B cell (primary cell): ENCODE data around the gene COX20. TPM values are rescaled to one million over a fixed set of nuclear protein-coding genes. Genes with fewer than 3 reads are reported as not detected.

ENCODE experiments used
- ATAC-seq: fragments of 200-7000 bp; cut with Tn5 transposase; one replicate; pipeline ENCODE4 v1.10.0; 2021; ENCODE audit warnings: low read depth, mild to moderate bottlenecking, moderate number of reproducible peaks, moderate library complexity
- CTCF ChIA-PET: fragments of 350-600 bp; sonication (Branson Sonifier 250); formaldehyde crosslinking; loops from one replicate; lab custom pipeline; 2021; ENCODE audit warnings: antibody characterized with exemption, inconsistent platforms; lab: Charles Lee
- POLR2A ChIA-PET: fragments of 350-600 bp; sonication (Branson Sonifier 250); formaldehyde crosslinking; loops from one replicate; lab custom pipeline; 2021; ENCODE audit warnings: antibody characterized with exemption; lab: Charles Lee
- DNase-seq: peaks from one replicate; pipeline ENCODE4 v3.0.0; 2013
- H2AFZ ChIP-seq: 2 replicates; pipeline ENCODE4 v1.6.1; 2012; ENCODE audit warnings: mild to moderate bottlenecking, low read depth, low read length; ENCODE audit not compliant: insufficient read depth, poor library complexity, severe bottlenecking
- H3K27ac ChIP-seq, 2 donors: 1 replicate in 1 of 2; 2 replicates in 1 of 2; pipeline ENCODE4 v1.5.1; 2012 to 2013; ENCODE audit warnings: low read length in 2 of 2, mild to moderate bottlenecking in 2 of 2, moderate library complexity in 1 of 2
- H3K27me3 ChIP-seq, 4 experiments: fragments of 200-600 bp in 1 of 4; sonication (generic) in 1 of 4; replicated peaks in 1 of 4; 1 replicate in 2 of 4; 2 replicates in 2 of 4; pipeline versions ENCODE4 v1.6.1 to v1.7.0; 2013 to 2016; ENCODE audit warnings: low read length in 3 of 4, mild to moderate bottlenecking in 2 of 4, mixed read lengths in 1 of 4, moderate library complexity in 1 of 4; ENCODE audit not compliant: insufficient read depth in 4 of 4, control insufficient read depth in 3 of 4; ENCODE audit errors: control extremely low read depth in 1 of 4
- H3K36me3 ChIP-seq, 2 experiments: replicated peaks in 1 of 2; 1 replicate in 1 of 2; 2 replicates in 1 of 2; pipeline versions ENCODE4 v1.6.1 to v1.7.1; 2013; ENCODE audit warnings: low read length in 1 of 2; ENCODE audit not compliant: insufficient read depth in 2 of 2, control insufficient read depth in 1 of 2; ENCODE audit errors: control extremely low read depth in 1 of 2, extremely low read depth in 1 of 2
- H3K4me1 ChIP-seq, 2 donors: fragments of 200-600 bp in 1 of 2; sonication (generic) in 1 of 2; 1 replicate in 1 of 2; 2 replicates in 1 of 2; pipeline versions ENCODE4 v1.5.1 to v1.6.1; 2013 to 2017; ENCODE audit warnings: low read length in 2 of 2; ENCODE audit not compliant: control insufficient read depth in 2 of 2, insufficient read depth in 2 of 2
- H3K4me2 ChIP-seq: replicated peaks from 2 replicates; pipeline ENCODE3; 2012; ENCODE audit warnings: mild to moderate bottlenecking, low read depth, low read length; ENCODE audit not compliant: poor library complexity, severe bottlenecking
- H3K4me3 ChIP-seq, 5 experiments: fragments of 200-600 bp in 1 of 5; sonication (generic) in 1 of 5; 1 replicate in 3 of 5; 2 replicates in 2 of 5; pipeline versions ENCODE4 v1.5.1 to v1.7.0; 2011 to 2016; ENCODE audit warnings: low read length in 4 of 5, mild to moderate bottlenecking in 4 of 5, low read depth in 2 of 5, control low read depth in 1 of 5, moderate library complexity in 1 of 5; ENCODE audit not compliant: insufficient read depth in 1 of 5; ENCODE audit errors: control extremely low read depth in 1 of 5, extremely low read depth in 1 of 5
- H3K79me2 ChIP-seq: fragments of 200-600 bp; sonication (generic); one replicate; pipeline ENCODE4 v1.6.0; 2016; ENCODE audit warnings: low read length; ENCODE audit not compliant: control insufficient read depth, insufficient read depth
- H3K9ac ChIP-seq: fragments of 200-600 bp; sonication (generic); 2 replicates; pipeline ENCODE4 v1.6.1; 2017; ENCODE audit warnings: mild to moderate bottlenecking, low read length, moderate library complexity
- H3K9me3 ChIP-seq, 3 donors: one replicate each; pipeline versions ENCODE4 v1.6.1 to v1.7.1; 2013; ENCODE audit warnings: low read length in 2 of 3; ENCODE audit not compliant: control insufficient read depth in 2 of 3, insufficient read depth in 1 of 3; ENCODE audit errors: control extremely low read depth in 1 of 3
- H4K20me1 ChIP-seq: 2 replicates; pipeline ENCODE4 v1.6.0; 2012; ENCODE audit warnings: mild to moderate bottlenecking, low read length; ENCODE audit not compliant: insufficient read depth, control insufficient read depth, poor library complexity, severe bottlenecking
- H3K27ac Mint-ChIP-seq: one replicate; pipeline ENCODE4 v1.8.0; 2021; ENCODE audit warnings: mixed read lengths
- H3K27me3 Mint-ChIP-seq: one replicate; pipeline ENCODE4 v1.8.0; 2021; ENCODE audit warnings: mixed read lengths
- H3K4me1 Mint-ChIP-seq: one replicate; pipeline ENCODE4 v1.8.0; 2021; ENCODE audit warnings: mixed read lengths
- H3K4me3 Mint-ChIP-seq: one replicate; pipeline ENCODE4 v1.8.0; 2021; ENCODE audit warnings: mixed read lengths
- H3K9me3 Mint-ChIP-seq: one replicate; pipeline ENCODE4 v1.8.0; 2022; ENCODE audit warnings: mixed read lengths; ENCODE audit not compliant: insufficient read depth
- EZH2 ChIP-seq: IDR thresholded peaks from 2 replicates; pipeline ENCODE4 v1.6.1; 2012; ENCODE audit warnings: borderline replicate concordance, low read depth, mild to moderate bottlenecking, moderate library complexity, low read length; ENCODE audit not compliant: insufficient read depth, poor library complexity, severe bottlenecking
- WGBS: methylation state at CpG from one replicate; pipeline ENCODE4 v1.1.5; 2013; ENCODE audit warnings: missing lambda C conversion rate; ENCODE audit not compliant: insufficient coverage; 5-methylcytosine and 5-hydroxymethylcytosine counted together
- intact Hi-C: fragments of 100-400 bp; cut with micrococcal nuclease; formaldehyde crosslinking; loops from one replicate; pipeline ENCODE4 v1.10.0; 2022
- polyA plus RNA-seq: library from polyadenylated mRNA; depleted of rRNA; stranded (reverse); fragments of >200 nt; gene quantifications from 2 replicates; pipeline ENCODE4 v1.2.3, GENCODE V29; 2012
- total RNA-seq, 2 donors: library from RNA; stranded (reverse); fragments of 120-200 nt in 1 of 2; gene quantifications; 1 replicate in 1 of 2; 2 replicates in 1 of 2; pipeline versions ENCODE4 v1.2.3 to v1.2.4, GENCODE V29; 2013 to 2022
- TF ChIP-seq, protein P1 (sequence below): fragments of 200-600 bp; IDR thresholded peaks from one replicate; pipeline ENCODE4 v1.8.0; 2022; ENCODE audit warnings: antibody characterized with exemption, mild to moderate bottlenecking

The COX20 gene
- total and polyA plus RNA-seq, 2 donors (not counting 1 experiment from before 2014, with no cell fraction given) = 24.7 to 35.7 TPM

DNA sequence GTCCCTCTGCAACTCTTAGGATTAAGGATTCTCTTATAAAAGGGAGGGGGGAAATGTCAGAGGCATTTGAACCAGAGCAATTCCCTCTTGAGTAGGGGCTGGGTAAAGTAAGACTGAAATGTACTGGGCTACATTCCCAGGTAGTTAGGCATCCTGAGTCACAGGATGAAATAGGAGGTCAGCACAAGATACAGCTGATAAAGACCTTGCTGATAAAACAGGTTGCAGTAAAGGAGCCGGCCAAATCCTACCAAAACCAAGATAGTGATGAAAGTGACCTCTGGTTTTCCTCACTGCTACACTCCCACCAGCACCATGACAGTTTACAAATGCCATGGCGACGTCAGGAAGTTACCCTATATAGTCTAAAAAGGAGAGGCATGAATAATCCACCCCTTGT, 14.3 kb upstream of the COX20 start:
- Mint-ChIP-seq H3K27me3 (no peaks in the 10 kb centered on the region), H3K4me1 (peaks cover 9% of the 10 kb centered on the region), H3K9me3 (no peaks in the 10 kb centered on the region), H3K4me3 (no peak overlapping the region), H3K27ac (no peak overlapping the region)
- H3K27ac ChIP-seq = no peak overlapping the region
- ChIA-PET CTCF (no interaction called here), POLR2A (no interaction called here)
- peaks cover 4 to 8% of the 10 kb centered on the region in 2 donors for H3K4me1 ChIP-seq
- H3K27me3 ChIP-seq = no peaks in the 10 kb centered on the region
- no peak overlapping the region for H3K4me3 ChIP-seq
- intact Hi-C loops = no loop called here
- H3K36me3 ChIP-seq = no peaks in the 10 kb centered on the region
- H3K79me2 ChIP-seq = peaks cover under 1% of the 10 kb centered on the region
- TF ChIP-seq, protein P1, sequence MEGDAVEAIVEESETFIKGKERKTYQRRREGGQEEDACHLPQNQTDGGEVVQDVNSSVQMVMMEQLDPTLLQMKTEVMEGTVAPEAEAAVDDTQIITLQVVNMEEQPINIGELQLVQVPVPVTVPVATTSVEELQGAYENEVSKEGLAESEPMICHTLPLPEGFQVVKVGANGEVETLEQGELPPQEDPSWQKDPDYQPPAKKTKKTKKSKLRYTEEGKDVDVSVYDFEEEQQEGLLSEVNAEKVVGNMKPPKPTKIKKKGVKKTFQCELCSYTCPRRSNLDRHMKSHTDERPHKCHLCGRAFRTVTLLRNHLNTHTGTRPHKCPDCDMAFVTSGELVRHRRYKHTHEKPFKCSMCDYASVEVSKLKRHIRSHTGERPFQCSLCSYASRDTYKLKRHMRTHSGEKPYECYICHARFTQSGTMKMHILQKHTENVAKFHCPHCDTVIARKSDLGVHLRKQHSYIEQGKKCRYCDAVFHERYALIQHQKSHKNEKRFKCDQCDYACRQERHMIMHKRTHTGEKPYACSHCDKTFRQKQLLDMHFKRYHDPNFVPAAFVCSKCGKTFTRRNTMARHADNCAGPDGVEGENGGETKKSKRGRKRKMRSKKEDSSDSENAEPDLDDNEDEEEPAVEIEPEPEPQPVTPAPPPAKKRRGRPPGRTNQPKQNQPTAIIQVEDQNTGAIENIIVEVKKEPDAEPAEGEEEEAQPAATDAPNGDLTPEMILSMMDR = no peak
- TF ChIP-seq EZH2 = no peak
- no peak for DNase-seq
- H3K4me2 ChIP-seq = no peak overlapping the region
- no peak overlapping the region for H3K9ac ChIP-seq
- ATAC-seq = no peak
- WGBS = no CpG with 5 or more reads among the region's 3 CpGs
- no peaks in the 10 kb centered on the region for H3K9me3 ChIP-seq
- H4K20me1 ChIP-seq = no peaks in the 10 kb centered on the region
- no peak overlapping the region for H2AFZ ChIP-seq

DNA sequence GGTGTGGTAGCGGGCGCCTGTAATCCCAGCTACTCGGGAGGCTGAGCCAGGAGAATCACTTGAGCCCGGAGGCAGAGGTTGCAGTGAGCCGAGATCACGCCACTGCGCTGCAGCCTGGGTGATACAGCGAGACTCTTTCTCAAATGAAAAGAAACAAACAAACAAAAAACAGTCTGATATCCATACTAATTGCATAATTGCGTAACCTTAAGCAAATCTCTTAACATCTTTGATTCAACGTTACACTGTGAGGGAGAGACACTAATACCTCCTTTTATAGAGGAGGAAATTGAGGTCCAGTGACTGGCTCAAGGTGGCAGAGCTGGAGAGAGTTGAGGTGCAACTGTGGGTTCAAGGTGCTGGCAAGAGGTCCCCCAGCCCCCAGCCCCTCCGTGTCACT, 12.6 kb upstream of the COX20 start:
- Histone ChIP-seq H3K4me2 (no peak overlapping the region), H3K36me3 (no peaks in the 10 kb centered on the region), H2AFZ (no peak overlapping the region), H3K4me3 (no peak overlapping the region), H3K27ac (no peak overlapping the region), H4K20me1 (no peaks in the 10 kb centered on the region), H3K9me3 (no peaks in the 10 kb centered on the region), H3K4me1 (no peaks in the 10 kb centered on the region), H3K9ac (no peak overlapping the region), H3K27me3 (no peaks in the 10 kb centered on the region), H3K79me2 (no peaks in the 10 kb centered on the region)
- TF ChIP-seq, protein P1 = no peak
- TF ChIP-seq EZH2 = no peak
- Mint-ChIP-seq H3K4me3 (no peak overlapping the region), H3K27me3 (no peaks in the 10 kb centered on the region), H3K4me1 (no peaks in the 10 kb centered on the region), H3K9me3 (no peaks in the 10 kb centered on the region), H3K27ac (no peak overlapping the region)
- 97% methylated on average over 8 of the region's 11 CpGs for WGBS
- ChIA-PET POLR2A (no interaction called here), CTCF (no interaction called here)
- intact Hi-C loops = no loop called here
- ATAC-seq (no peak), DNase-seq (no peak)
